A204.1 (cell line): ENCODE measurements around the gene OR1F1.
"Not testable (repeated sequence)": the region's sequence is repeated elsewhere in the genome, so short reads cannot be mapped to it uniquely, and the experiment has no call there.

Source experiments
- FAIRE-seq: peaks from 2 replicates; lab custom pipeline; 2012; peaks lifted over from hg19 to GRCh38; lab: Jason Lieb, UNC

Gene OR1F1

DNA sequence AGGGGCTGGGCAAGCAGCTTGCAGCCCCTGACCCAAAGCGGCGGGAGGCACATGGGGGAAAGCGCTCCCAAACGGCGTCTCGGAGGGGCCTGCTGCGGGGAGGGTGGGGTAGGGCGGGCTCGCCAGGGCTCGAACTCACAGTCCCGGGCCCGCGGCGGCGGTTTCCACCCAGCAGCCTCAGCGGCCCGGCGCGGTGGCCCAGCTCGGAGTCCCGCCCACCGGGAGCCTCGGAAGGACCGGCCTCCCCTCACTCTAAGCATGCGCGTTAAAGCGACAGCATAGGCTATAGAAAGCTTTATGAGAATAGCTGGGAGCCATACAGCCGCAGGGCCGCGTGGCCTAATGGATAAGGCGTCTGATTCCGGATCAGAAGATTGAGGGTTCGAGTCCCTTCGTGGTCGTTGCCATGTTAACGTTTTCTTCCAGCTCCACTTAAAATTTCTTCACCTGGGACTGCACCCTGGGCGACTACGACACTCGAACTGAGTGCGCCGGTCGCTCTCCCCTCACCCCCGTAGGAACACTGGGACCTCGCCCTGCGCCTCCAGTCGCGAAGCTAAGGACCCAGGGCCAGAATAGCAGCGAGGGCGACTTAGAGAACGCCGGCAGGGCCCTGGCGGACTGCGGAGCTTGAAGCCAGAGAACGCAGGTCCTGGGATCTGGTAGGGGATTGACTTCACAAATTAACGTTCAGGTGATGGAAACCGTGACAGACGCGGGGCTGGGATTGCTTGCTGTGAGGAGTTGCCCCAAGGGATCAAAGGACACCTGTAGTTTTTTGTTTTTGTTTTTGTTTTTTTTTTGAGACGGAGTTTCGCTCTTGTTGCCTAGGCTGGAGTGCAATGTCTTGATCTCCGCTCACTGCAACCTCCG is 37.4 kb upstream of the OR1F1 start:
- FAIRE-seq = no peak

DNA sequence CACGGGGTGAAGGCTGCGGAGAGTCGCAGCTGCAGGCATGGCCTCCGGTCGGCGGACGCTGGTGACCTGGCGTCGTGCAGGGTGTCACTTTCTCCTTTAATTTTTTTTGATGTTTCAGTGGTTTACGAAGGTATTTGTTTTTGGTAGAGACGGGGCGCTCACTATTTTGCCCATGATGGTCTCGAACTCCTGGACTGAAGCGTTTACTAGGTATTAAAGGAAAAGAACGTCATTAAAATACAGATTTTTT is 36.1 kb upstream of the OR1F1 start:
- FAIRE-seq = no peak

DNA sequence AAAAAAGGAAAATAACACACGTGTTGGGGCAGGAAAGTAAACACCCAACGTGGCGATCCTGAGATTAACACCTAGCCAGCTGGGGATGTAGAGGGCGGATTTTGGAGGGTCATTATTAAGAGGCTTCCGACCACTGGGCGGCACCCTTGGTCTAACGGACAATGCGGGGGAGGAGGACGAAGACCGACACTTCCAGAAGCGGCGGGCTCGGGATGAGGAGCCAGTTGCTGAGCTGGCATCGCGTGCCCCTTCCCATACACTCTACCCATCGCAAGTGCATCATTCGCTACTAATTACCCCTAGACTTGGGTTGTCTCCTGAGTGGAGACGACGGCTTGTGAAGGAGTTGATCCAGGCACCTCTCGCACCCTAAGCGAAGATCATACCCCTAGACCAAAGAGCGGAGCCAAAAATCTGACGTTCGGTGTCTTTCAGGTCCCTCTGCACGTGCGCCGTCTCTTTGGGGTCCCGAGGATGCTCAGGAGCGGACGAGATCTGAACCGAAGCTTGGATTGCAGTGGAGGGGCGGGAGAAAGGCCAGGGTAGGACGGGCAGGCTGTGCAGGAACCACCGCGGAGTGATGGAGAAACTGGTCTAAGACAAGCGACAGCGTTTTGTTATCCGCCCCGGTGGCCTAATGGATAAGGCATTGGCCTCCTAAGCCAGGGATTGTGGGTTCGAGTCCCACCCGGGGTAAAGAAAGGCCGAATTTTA is 35.6 kb upstream of the OR1F1 start:
- no peak for FAIRE-seq

DNA sequence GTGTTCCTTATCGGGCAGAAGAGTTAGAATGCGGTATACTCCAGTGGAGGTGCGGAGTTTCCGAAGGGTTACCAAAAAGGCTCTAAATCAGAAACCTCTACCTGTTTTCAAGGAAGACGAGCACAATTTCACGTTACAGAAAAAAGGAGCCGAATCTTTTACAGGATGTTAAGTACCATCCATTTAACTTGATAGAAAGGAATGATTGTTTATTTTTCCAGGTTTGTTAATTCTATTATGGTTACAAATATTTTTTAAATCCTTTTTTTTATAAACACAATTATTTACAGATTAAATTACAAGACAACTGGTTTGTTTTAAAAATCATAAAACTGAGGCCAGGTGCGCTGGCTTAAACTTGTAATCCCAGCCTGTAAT is 35.0 kb upstream of the OR1F1 start:
- FAIRE-seq = no peak

DNA sequence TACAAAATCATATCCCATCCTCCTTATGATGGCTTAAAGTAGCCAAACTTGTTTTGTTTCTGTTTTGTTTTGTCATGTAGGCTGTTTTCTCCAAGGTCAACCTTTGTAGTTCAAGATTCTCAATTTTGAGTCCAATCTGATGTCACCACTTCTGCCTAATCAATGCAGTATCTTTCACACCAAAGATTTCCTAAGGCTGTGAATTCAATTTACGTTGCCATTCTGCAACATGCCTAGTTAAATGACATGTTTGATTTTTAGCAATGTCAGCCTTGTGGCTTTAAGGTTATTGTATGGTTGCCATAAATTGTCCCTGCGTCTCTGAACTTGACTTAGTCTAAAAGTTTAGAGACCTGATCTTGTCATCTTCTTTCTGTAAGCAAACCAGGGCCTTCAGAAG is 32.8 kb upstream of the OR1F1 start:
- no peak for FAIRE-seq

DNA sequence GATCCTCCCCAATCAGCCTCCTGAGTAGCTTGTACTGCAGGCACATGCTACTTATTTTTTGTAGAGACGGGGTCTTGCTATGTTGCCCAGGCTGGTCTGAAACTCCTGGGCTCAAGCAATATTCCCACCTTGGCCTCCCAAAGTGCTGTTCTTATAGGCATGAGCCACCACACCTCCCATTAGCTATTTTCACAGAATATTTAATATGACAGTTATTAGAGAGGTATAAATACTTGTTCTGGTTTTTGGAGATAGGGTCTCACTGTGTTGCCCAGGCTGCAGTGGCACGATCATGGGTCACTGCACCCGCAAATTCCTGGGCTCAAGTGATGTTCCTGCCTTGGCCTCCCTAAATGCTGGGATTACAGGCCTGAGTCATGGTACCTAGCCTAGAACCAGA is 32.0 kb upstream of the OR1F1 start:
- no peak for FAIRE-seq

DNA sequence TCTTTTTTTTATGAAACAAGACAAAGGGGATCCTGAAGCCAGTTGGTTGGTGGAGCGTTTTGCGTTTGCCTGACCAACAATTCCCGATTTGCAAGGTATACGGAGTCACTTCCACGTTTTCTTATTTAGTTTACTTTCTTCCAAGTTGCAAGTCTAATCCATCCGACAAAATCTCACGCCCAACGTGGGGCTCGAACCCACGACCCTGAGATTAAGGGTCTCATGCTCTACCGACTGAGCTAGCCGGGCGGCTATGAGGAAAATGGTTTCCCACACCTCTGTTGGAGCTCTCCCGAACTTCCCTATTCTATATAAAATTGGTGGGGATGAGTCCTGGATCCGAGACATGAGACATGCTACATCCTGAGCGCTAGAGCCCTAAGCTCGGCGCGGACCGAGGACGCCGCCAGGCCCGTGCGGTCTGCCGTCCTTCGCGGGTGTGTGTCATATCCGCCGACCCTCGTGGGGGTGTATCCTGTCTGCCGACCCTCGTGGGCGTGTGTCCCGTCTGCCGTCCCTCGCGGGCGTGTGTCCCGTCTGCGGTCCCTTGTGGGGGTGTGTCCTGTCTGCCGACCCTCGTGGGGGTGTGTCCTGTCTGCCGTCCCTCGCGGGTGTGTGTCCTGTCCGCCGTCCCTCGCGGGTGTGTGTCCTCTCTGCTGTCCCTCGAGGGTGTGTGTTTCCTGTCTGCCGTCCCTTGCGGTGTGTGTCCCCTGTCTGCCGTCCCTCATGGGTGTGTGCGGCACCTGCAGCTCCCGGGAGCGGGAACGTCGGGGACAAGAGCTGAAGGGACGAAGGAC is 30.6 kb upstream of the OR1F1 start:
- FAIRE-seq = peak; percentile 96

DNA sequence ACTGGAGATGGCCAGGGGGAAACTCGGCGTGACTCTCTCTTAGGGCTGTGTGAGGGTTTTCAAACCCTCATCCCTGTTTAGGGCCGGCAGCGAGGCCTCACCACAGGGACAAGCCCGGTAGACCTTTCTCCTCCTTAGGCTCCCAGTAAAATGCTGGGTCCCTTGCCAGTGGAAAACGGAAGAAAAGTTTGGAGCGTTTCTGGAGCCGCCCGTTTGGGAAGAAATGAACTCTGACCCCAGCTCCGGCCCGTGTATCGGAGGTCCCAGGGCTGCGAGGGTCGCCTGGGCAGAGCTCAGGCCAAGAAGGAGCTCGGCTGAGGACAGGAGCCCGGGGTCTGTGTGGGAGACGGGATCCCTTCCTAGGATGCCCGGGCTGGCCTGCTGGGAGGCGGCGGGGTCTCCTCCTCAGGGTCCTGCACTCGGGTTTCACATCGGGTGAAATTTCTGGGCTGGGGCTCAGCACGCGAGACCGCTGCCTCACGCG is 29.9 kb upstream of the OR1F1 start:
- FAIRE-seq = no peak

DNA sequence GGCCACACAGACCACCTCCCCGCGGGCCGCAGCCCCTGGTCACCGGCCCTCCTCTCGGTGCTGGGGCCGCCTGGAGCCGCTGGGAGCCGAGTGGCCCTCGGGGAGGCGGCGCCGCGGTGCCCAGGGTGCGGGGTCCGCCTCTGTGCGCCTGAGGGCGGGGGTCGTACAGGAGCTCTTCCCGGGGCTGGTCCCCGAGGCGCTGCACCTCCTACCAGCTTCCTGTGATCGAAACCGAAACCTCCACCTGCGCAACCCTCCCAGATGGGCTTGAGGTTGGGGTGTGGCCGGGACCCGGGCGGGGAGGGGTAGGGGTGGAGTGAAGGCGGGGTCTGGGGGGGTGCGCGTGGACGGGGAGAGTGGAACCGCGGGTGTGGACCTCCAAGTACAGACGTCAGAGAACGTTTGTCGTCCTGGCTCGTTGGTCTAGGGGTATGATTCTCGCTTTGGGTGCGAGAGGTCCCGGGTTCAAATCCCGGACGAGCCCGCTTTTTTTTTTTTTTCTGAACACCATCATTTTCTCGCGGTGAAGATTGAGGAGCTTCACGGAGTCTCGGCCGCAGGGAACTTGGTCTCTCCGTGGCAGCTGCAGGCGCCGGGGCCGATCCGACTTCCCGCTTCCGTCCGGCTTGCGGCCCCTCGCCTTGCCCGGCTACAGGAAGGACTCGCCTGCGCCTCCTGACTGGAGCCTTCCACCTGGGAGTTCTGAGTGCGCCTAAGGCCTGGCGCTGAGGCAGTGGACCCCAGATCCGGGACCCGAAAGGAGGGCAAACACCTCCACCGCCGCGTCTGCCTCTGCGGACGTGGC is 29.3 kb upstream of the OR1F1 start:
- no peak for FAIRE-seq

DNA sequence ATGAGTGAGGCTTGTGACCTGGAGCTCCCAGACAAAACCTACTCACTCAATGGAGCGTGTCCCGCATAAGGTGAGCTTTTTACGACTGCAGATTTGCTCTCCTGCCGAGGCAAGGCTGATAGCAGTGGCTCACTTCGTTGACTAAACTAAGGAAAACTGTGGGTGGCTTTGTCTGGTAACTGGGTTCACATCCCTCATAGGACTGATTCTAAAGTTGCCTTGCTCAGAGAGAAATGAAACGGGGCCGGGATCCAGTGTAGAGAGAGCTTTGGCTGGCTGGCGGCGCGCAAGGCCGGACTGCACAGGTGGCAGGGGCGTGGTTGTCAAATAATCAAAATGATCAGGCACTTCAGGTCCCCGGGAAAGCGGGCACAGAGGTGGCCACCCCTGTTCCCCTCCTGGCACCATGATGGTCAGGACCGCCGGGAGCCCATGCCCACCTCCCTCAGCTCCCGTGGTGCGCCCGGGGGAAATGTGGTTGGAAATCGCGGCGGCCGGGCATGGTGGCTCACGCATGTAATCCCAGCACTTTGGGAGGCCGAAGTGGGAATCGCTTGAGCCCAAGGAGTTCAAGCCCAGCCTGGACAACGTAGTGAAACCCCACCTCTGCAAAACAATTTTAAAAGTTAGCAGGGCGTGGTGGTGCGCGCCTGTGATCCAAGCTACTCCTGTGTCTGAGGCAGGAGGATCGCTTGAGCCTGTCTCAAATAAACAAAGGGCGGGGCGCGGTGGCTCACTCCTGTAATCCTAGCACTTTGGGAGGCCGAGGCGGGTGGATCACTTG is 26.6 kb upstream of the OR1F1 start:
- no peak for FAIRE-seq

DNA sequence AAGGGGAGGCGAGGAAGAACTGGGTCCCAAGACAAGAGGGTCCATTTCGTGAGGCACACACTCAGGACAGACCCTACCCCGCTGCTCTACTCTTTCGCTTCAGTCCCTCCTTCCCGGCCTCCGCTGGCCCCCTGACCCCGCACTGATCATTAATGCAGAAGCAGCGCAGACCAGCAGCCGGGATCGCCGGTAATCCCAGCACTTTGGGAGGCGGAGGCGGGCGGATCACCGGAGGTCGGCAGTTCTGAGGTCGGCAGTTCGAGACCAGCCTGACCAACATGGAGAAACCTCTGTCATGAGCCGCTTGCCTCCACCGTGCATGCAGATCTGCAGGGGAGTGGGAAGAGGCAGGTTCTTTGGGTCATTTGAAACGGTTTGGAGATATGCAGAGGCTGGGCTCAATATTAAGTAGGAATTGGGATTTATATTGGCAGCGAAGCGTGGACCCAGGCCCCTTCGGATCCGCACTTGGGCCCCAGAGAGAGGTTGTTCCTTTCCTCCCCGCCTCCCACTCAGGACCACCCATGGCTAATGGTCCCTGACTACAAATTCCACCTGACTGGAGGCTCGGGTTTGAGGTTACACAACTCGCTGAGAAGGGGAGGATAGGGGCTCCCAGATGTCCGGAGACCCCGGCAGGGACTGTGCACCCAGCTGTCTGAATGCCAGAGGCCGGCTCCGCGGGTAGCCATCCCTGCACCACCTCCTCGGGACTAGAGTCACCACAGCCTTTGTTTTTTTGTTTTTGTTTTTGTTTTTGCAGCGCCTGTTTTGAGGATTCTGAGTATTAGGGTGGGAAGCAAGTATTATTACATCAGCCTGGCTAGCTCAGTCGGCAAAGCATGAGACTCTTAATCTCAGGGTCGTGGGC is 23.6 kb upstream of the OR1F1 start:
- no peak for FAIRE-seq

DNA sequence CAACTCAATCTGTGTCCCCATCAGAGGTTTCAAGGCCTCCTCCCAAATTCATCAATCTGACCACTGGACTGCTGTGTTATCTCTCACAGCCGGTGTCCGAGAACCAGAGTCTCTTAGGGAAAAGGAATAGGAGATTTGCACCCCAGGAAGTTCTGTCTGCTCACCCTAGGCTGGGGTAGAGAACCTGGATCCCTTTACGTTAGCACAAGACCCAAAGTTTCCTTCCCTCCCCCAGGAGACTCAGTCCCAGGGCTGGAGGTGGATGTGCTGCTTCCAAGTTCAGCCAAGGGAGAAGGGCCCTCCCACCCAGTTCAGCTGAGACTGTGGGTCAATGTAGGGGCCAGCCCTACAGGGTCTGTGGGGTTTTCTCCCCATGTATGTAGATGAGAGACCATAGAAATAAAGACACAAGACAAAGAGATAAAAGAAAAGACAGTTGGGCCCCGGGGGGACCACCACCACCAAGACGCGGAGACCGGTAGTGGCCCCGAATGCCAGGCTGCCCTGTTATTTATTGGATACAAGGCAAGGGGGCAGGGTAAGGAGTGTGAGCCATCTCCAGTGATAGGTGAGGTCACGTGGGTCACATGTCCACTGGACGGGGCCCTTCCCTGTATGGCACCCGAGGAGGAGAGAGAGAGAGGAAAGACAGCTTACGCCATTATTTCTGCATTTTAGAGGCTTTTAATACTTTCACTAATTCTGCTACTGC is 22.7 kb upstream of the OR1F1 start:
- no peak for FAIRE-seq

DNA sequence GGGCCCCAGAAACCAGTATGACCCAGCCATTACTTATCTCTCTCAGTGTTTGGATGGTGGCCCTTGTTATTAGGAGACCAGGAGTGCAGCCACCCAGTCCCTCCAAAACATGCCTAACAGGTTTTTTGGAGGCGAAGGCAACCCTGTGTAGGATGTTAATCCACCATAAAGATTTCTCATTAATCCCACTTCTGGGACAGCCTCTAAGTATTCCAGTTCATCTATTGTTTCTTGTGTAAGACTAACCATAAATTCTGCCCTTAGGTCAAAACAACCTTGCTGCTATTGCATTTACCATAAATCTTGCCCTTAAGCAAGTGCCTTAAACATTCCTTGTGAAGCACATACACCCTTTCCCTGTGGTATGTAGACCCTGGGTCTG is 21.5 kb upstream of the OR1F1 start:
- FAIRE-seq = no peak

DNA sequence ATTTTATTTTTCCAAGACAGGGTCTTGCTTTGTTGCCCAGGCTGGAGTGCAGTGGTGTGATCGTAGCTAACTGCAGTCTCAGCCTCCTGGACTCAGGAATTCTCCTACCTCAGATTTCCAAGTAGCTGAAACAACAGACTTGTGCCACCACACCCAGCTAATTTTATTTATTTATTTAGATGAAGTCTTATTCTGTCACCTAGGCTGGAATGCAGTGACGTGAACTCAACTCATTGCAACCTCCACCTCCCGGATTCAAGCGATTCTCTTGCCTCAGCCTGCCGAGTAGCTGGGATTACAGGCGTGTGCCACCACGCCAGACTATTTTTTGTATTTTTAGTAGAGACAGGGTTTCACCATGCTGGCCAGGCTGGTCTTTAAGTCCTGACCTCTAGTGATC is 19.3 kb upstream of the OR1F1 start:
- FAIRE-seq = not testable (repeated sequence)

DNA sequence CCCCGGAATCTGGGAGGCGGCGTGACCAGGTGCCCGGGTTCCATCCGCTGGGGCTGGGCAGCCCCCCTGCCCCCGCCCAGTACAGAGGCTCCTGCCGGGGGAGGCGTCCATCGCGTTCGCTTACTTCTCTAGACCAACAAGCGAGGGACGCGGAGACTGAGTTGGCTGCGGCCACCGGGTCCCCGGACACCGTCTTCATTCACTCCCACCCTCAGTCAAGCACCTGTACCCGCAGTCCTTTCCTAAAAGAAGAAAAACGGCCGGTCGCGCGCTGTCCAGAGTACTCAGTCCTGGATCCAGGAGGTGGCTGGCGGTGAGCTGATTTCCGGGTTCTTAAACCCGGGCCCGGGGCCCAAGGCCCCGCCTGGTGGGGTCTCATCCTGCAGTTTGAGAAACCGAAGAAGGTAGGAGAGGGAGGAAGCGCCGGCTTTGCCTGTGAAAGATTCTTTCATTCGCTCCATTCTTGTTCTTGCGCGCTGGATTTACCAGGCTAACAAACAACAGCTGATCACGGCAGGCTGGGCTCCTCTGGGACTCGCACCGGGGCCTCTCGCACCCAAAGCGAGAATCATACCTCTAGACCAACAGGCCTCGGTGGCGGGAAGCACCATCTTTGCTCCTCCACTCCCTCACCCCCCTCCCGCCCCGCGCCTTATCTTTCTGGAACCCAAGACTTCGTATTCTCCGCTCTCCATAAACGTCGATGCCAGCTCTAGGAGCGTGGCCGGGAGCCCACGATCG is 17.4 kb upstream of the OR1F1 start:
- FAIRE-seq = no peak

DNA sequence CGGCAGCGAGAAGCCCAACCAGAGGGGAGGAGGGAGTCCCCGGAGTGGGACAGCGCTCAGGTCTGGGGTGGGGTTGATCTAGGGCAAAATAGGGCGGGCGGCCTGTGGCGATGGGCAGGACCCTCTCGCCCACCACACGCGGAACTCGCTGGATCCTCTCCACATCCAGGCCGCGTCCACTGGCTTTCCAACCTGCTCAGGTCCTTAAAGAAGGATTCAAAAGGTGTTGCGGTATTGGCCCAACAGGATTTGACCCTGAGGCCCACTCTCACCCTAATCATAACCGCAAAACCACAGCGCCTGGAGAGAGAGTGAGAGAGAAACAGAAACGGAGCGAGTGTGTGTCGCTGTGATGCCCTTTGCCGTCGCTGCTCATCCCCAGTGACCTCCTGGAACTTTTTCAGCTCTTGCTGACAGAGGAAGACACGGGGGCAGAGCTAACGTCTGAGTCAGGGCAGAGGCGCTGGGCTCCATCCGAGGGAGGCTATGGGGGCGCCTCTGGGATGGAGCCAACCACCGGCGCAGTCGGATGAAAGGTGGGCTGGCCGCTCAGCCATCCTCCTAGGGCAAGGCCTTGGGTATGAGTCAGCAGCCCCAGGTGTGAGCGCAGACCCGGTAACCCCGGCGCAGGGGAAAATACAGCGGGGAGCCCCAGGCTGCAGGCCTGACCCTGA is 16.7 kb upstream of the OR1F1 start:
- FAIRE-seq = no peak

DNA sequence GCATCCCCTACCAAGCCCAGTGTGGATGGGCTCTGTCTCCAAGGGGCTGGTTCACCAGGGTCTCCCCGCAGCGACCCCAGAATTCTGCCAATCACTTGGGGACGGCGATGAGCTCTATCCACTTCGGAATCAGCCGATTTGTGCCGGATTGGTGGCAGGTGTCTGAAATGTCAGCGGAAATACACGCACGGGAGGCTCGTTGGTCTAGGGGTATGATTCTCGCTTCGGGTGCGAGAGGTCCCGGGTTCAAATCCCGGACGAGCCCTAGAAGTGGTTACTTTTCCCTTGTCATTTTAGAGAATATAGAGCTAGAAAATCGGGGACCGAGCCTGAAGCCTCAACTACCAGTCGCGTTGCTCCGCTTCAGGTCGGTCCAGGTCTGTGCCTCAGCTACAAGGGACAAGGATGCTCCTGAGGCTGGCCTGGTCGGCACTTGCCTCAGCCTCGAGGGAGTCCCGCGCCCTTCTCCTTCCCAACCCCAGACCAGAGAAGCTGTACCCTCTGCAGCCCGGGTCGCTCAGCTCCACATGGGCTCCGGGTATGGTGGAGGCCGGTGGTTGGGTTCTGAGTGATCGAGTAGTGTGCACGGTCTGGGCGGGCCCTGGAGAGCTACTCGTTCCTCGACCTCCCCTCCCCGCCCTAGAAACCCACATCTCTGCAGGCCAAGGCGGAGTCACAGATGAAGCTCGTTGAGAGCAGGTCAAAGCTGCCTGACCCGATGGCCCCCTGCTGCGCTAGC is 16.0 kb upstream of the OR1F1 start:
- FAIRE-seq = no peak
